ENCODE results near the gene SLC6A9.

The SLC6A9 gene

DNA sequence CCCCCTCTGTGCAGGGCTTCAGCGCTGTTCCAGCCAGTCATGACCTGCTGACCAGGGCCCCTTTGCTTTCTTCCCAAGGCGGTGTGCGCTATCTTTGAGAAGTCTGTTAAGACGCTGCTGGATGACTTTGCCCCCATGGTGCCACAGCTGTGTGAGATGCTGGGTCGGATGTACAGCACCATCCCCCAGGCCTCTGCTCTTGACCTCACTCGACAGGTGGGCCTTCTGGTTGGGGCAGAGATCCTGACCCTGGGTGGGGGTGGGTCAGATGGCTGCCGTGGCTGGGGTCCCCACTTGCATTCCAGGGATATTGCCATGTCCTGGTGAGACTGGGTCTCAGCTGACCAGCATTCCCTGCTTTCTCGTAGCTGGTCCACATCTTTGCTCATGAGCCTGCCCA is 70.5 kb downstream of the SLC6A9 start:
- TF ChIP-seq, protein P1, sequence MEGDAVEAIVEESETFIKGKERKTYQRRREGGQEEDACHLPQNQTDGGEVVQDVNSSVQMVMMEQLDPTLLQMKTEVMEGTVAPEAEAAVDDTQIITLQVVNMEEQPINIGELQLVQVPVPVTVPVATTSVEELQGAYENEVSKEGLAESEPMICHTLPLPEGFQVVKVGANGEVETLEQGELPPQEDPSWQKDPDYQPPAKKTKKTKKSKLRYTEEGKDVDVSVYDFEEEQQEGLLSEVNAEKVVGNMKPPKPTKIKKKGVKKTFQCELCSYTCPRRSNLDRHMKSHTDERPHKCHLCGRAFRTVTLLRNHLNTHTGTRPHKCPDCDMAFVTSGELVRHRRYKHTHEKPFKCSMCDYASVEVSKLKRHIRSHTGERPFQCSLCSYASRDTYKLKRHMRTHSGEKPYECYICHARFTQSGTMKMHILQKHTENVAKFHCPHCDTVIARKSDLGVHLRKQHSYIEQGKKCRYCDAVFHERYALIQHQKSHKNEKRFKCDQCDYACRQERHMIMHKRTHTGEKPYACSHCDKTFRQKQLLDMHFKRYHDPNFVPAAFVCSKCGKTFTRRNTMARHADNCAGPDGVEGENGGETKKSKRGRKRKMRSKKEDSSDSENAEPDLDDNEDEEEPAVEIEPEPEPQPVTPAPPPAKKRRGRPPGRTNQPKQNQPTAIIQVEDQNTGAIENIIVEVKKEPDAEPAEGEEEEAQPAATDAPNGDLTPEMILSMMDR (IDR thresholded peaks at IDR 0.05; ENCODE audit: insufficient read depth, low read length, poor library complexity, severe bottlenecking): no peak
- Histone ChIP-seq H3K27me3 (replicated peaks; ENCODE audit: control insufficient read depth, insufficient read depth, low read length) (no peaks in the 10 kb centered on the region), H3K36me3 (ENCODE audit: control insufficient read depth, insufficient read depth, low read length) (peaks cover 17% of the 10 kb centered on the region)

DNA sequence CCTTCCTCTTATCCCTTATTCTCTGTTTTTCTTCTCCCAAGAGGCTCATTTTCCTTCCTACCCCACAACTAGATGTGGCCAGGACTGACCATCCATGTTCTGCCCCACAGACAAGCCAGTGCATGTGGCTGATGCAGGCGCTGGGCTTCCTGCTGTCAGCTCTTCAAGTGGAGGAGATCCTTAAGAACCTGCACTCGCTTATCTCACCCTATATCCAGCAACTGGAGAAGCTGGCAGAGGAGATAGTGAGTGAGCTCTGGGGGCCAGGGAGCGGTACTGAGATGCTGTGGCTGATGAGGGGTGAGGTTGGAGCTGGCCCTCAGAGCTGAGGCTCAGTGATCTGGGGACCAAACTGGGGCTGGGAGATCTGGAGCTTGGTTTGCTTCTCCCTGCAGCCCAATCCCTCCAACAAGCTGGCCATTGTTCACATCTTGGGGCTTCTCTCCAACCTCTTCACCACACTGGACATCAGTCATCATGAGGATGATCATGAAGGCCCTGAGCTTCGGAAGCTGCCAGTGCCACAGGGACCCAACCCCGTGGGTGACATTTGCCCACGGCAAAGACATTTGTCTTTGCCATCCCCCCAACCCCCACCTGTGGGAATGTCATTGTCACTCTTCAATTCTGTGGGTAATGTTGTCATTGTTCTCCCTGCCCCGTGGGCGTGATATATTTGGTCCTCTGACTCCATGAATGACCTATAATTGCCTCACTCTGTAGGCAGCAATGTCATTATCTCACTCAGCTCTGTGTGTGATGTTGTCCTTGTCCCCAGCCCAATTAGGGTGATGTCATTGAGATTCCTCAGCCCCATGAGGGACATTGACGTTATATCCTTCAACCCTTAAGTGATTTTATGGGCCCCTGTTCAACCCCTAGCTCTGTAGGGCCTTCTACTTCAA is 72.7 kb downstream of the SLC6A9 start:
- Histone ChIP-seq H3K4me3 (replicated peaks; ENCODE audit: low read depth, low read length) (no peak overlapping the region), H3K36me3 (ENCODE audit: control insufficient read depth, insufficient read depth, low read length) (peaks cover 13% of the 10 kb centered on the region), H3K27me3 (replicated peaks; ENCODE audit: control insufficient read depth, insufficient read depth, low read length) (no peaks in the 10 kb centered on the region)
- DNase-seq (ENCODE audit: extremely low read depth, insufficient read length): no peak
- TF ChIP-seq, protein P1 (IDR thresholded peaks at IDR 0.05; ENCODE audit: insufficient read depth, low read length, poor library complexity, severe bottlenecking): no peak

More for the DNA sequence above, 70.5 kb downstream of the SLC6A9 start:
- H3K4me3 ChIP-seq (replicated peaks; ENCODE audit: low read depth, low read length): no peak overlapping the region
- DNase-seq (ENCODE audit: extremely low read depth, insufficient read length): no peak

DNA sequence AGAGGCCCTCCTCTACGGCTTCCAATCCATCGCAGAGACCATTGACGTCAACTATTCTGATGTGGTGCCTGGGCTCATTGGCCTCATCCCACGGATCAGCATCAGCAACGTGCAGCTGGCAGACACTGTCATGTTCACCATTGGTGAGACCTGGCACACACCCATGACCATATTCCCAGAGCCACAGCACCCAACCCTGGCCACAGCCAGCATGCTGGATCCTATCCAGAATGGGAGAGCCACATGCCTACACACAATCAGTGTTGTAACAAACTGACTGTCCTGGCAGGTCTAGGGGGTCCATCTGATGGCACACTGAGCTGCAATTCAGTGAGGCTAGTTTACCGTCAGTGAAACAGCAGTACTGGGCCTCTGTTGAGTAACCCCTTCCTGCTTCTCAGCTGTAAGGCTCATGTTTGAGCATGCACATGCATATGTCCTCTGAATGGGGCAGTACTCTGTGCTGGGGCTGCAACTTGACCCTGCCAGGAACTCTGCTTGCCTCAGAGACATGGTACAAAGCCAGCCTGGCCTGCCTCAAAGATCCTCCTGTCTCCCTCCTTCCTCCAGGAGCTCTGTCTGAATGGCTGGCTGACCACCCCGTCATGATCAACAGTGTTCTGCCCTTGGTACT is 73.7 kb downstream of the SLC6A9 start:
- Histone ChIP-seq H3K27me3 (replicated peaks; ENCODE audit: control insufficient read depth, insufficient read depth, low read length) (no peaks in the 10 kb centered on the region), H3K4me3 (replicated peaks; ENCODE audit: low read depth, low read length) (no peak overlapping the region), H3K36me3 (ENCODE audit: control insufficient read depth, insufficient read depth, low read length) (peaks cover 11% of the 10 kb centered on the region)
- TF ChIP-seq, protein P1 (IDR thresholded peaks at IDR 0.05; ENCODE audit: insufficient read depth, low read length, poor library complexity, severe bottlenecking): no peak
- no peak for DNase-seq (ENCODE audit: extremely low read depth, insufficient read length)

DNA sequence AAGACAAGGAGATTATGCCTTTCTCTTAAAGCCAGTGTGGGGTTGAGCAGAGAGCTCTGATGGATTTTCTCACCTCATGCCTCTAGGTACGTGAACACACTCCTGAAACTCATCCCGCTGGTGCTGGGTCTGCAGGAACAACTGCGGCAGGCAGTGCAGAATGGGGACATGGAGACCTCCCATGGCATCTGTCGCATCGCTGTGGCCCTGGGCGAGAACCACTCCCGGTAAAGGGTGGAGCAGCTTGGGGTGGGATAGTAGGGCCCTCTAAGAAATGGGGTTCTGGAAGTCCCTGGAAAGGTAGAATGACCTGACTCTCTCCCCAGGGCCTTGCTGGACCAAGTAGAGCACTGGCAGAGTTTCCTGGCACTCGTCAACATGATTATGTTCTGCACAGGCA is 75.0 kb downstream of the SLC6A9 start:
- no peaks in the 10 kb centered on the region for H3K27me3 ChIP-seq (replicated peaks; ENCODE audit: control insufficient read depth, insufficient read depth, low read length)
- no peak overlapping the region for H3K4me3 ChIP-seq (replicated peaks; ENCODE audit: low read depth, low read length)
- H3K36me3 ChIP-seq (ENCODE audit: control insufficient read depth, insufficient read depth, low read length): peaks cover 8% of the 10 kb centered on the region
- TF ChIP-seq, protein P1 (IDR thresholded peaks at IDR 0.05; ENCODE audit: insufficient read depth, low read length, poor library complexity, severe bottlenecking): no peak
- no peak for DNase-seq (ENCODE audit: extremely low read depth, insufficient read length)

DNA sequence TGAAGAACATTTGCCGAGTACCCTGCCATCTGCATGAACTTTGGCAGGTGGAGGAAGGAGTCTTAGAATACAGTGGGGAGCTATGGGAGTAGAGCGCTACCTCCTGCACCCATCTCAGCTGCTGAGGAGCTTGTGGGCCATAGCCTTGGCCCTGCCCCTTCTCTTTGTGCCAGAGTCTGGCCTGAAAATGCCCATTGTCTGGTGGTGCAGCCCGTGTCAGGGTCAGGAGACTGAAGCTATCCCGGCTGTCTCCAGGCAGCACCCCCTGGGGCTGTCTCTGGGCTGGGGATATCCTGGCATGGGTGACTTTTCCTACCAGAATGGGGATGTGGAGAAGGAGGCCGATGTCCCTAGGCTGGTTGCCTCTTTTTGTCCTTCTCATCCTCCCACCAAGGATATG is 77.2 kb downstream of the SLC6A9 start:
- no peak overlapping the region for H3K4me3 ChIP-seq (replicated peaks; ENCODE audit: low read depth, low read length)
- H3K27me3 ChIP-seq (replicated peaks; ENCODE audit: control insufficient read depth, insufficient read depth, low read length): no peaks in the 10 kb centered on the region
- no peak for DNase-seq (ENCODE audit: extremely low read depth, insufficient read length)
- TF ChIP-seq, protein P1 (IDR thresholded peaks at IDR 0.05; ENCODE audit: insufficient read depth, low read length, poor library complexity, severe bottlenecking): no peak
- H3K36me3 ChIP-seq (ENCODE audit: control insufficient read depth, insufficient read depth, low read length): peaks cover 6% of the 10 kb centered on the region
